A549 (cell line): ENCODE results near the gene RCAN2. TPM values are rescaled to one million over a fixed set of nuclear protein-coding genes. Genes with fewer than 3 reads are reported as not detected.

ENCODE experiments used
- ATAC-seq, 2 experiments: fragments of 200-7000 bp in 1 of 2; fragments of >200 bp in 1 of 2; cut with Nextera tagmentation in 1 of 2; cut with Tn5 transposase in 1 of 2; 3 replicates each; pipeline versions ENCODE4 v1.8.0 to v1.9.1; 2018 to 2020; ENCODE audit warnings: mild to moderate bottlenecking in 1 of 2, moderate library complexity in 1 of 2
- CTCF ChIA-PET: fragments of 300-600 bp; sonication (Branson Sonifier 250); formaldehyde crosslinking; extraction: SDS; loops from one replicate; lab custom pipeline; 2021; ENCODE audit warnings: antibody characterized with exemption, inconsistent platforms; lab: Yijun Ruan, JAX
- POLR2A ChIA-PET: fragments of 350-600 bp; formaldehyde crosslinking; extraction: SDS; loops from one replicate; lab custom pipeline; 2021; ENCODE audit warnings: antibody characterized with exemption, inconsistent platforms; lab: Yijun Ruan, JAX
- DNase-seq, 2 experiments: peaks; one replicate each; pipeline versions ENCODE4 v3.0.0 to v3.0.0-alpha.2; 2011 to 2016; ENCODE audit warnings: low read depth in 1 of 2, low spot score in 1 of 2
- FAIRE-seq: peaks from 2 replicates; lab custom pipeline; 2011; peaks lifted over from hg19 to GRCh38; lab: Jason Lieb, UNC
- H3K27ac ChIP-seq, 2 experiments: fragments of >200 bp; sonication (Bioruptor Twin); formaldehyde crosslinking; 3 replicates each; pipeline ENCODE4 v1.5.1; 2016 to 2017
- H3K4me1 ChIP-seq: fragments of >200 bp; sonication (Bioruptor Twin); formaldehyde crosslinking; 3 replicates; pipeline ENCODE4 v1.6.1; 2016
- H3K4me2 ChIP-seq: fragments of >200 bp; sonication (Bioruptor Twin); formaldehyde crosslinking; 3 replicates; pipeline ENCODE4 v1.6.1; 2016
- H3K4me3 ChIP-seq: fragments of >200 bp; sonication (Bioruptor Twin); formaldehyde crosslinking; 3 replicates; pipeline ENCODE4 v1.5.1; 2016
- H3K9me3 ChIP-seq: fragments of >200 bp; sonication (Bioruptor Twin); formaldehyde crosslinking; 3 replicates; pipeline ENCODE4 v1.6.1; 2016
- CBX2 ChIP-seq: fragments of 200-600 bp; sonication (generic); IDR thresholded peaks from 2 replicates; pipeline ENCODE4 v1.6.1; 2016; ENCODE audit warnings: low read depth, mild to moderate bottlenecking, borderline replicate concordance
- CBX8 ChIP-seq: fragments of 200-600 bp; sonication (generic); IDR thresholded peaks from 2 replicates; pipeline ENCODE4 v1.6.1; 2016
- CEBPB ChIP-seq, 2 experiments: fragments of >200 bp in 1 of 2; sonication (Bioruptor Twin) in 1 of 2; formaldehyde crosslinking in 1 of 2; IDR thresholded peaks; 2 replicates each; pipeline ENCODE4 v1.6.1; 2012 to 2016
- CHD2 ChIP-seq: fragments of 150-350 bp; IDR thresholded peaks from 2 replicates; pipeline ENCODE4 v1.6.1; 2014; ENCODE audit warnings: low read length; ENCODE audit not compliant: partially characterized antibody
- CHD4 ChIP-seq: fragments of 200-600 bp; sonication (generic); IDR thresholded peaks from 2 replicates; pipeline ENCODE4 v1.6.1; 2016; ENCODE audit warnings: antibody characterized with exemption, mild to moderate bottlenecking, borderline replicate concordance
- EHF ChIP-seq: fragments of 250-450 bp; sonication (Bioruptor Pico); IDR thresholded peaks from 2 replicates; pipeline ENCODE4 v1.5.0; 2020; ENCODE audit warnings: mild to moderate bottlenecking
- EHMT2 ChIP-seq: fragments of 200-600 bp; sonication (generic); IDR thresholded peaks from 2 replicates; pipeline ENCODE4 v1.6.1; 2016; ENCODE audit warnings: antibody characterized with exemption, low read depth, mild to moderate bottlenecking, moderate library complexity
- GATA3 ChIP-seq: IDR thresholded peaks from 2 replicates; pipeline ENCODE4 v1.6.1; 2012; ENCODE audit warnings: borderline replicate concordance
- HDAC2 ChIP-seq: fragments of 200-600 bp; sonication (generic); IDR thresholded peaks from 2 replicates; pipeline ENCODE4 v1.6.1; 2016
- HEYL ChIP-seq: fragments of 250-450 bp; sonication (Bioruptor Pico); IDR thresholded peaks from 2 replicates; pipeline ENCODE4 v1.8.0; 2021; ENCODE audit warnings: mild to moderate bottlenecking, moderate library complexity
- HOXA7 ChIP-seq: fragments of 250-450 bp; sonication (Bioruptor Pico); IDR thresholded peaks from 2 replicates; pipeline ENCODE4 v1.5.0; 2020; ENCODE audit warnings: mild to moderate bottlenecking, moderate library complexity
- JUN ChIP-seq, 2 experiments: fragments of >200 bp; sonication (Bioruptor Twin); formaldehyde crosslinking; IDR thresholded peaks; 2 replicates in 1 of 2; 3 replicates in 1 of 2; pipeline ENCODE4 v1.6.1; 2016 to 2017
- KDM1A ChIP-seq: fragments of 200-600 bp; sonication (generic); IDR thresholded peaks from 2 replicates; pipeline ENCODE4 v1.6.1; 2016; ENCODE audit warnings: low read depth, mild to moderate bottlenecking
- MAFK ChIP-seq: fragments of 450-650 bp; IDR thresholded peaks from 2 replicates; pipeline ENCODE4 v1.6.1; 2014; ENCODE audit not compliant: partially characterized antibody
- MYC ChIP-seq: IDR thresholded peaks from 2 replicates; pipeline ENCODE4 v1.6.1; 2012; ENCODE audit warnings: mild to moderate bottlenecking, inconsistent platforms, low read length, improper control_type of control experiment, borderline replicate concordance
- NR3C1 ChIP-seq: fragments of >200 bp; sonication (Bioruptor Twin); formaldehyde crosslinking; IDR thresholded peaks from 3 replicates; pipeline ENCODE4 v1.6.1; 2017
- RCOR1 ChIP-seq: fragments of 150-350 bp; IDR thresholded peaks from 2 replicates; pipeline ENCODE4 v1.6.1; 2014; ENCODE audit warnings: antibody characterized with exemption, low read length, low read depth
- RFX5 ChIP-seq: fragments of 450-650 bp; IDR thresholded peaks from 2 replicates; pipeline ENCODE4 v1.7.1; 2014; ENCODE audit warnings: antibody characterized with exemption, mild to moderate bottlenecking, moderate library complexity
- SMC3 ChIP-seq: fragments of >200 bp; sonication (Bioruptor Twin); formaldehyde crosslinking; IDR thresholded peaks from 3 replicates; pipeline ENCODE4 v1.6.1; 2018; ENCODE audit warnings: inconsistent platforms
- WGBS: methylation state at CpG from one replicate; pipeline ENCODE4 v1.1.6; 2017; ENCODE audit errors: missing lambda C conversion rate; 5-methylcytosine and 5-hydroxymethylcytosine counted together
- polyA plus RNA-seq, 4 experiments: library from polyadenylated mRNA; depleted of rRNA in 3 of 4; stranded (reverse); fragments of >200 nt; fragmentation: RNase III in 1 of 4; extraction: RNeasy Plus Mini Kit Qiagen cat#74134 plus additional on column Dnase treatment in 1 of 4; gene quantifications; 2 replicates in 3 of 4; 3 replicates in 1 of 4; pipeline ENCODE4 v1.2.3, GENCODE V29; 2011 to 2017
- TF ChIP-seq, protein P1 (sequence below): fragments of 250-450 bp; sonication (Bioruptor Pico); IDR thresholded peaks from 2 replicates; pipeline ENCODE4 v1.5.0; 2020; ENCODE audit warnings: low read depth, mild to moderate bottlenecking, moderate library complexity
- TF ChIP-seq, protein P2 (sequence below): fragments of 250-450 bp; sonication (Bioruptor Pico); IDR thresholded peaks from 2 replicates; pipeline ENCODE4 v1.5.0; 2021; ENCODE audit warnings: mild to moderate bottlenecking, moderate library complexity, borderline replicate concordance
- TF ChIP-seq, protein P3 (sequence below): fragments of 450-650 bp; IDR thresholded peaks from 2 replicates; pipeline ENCODE4 v1.6.1; 2014; ENCODE audit warnings: antibody characterized with exemption
- TF ChIP-seq, protein P4 (sequence below): fragments of 150-350 bp; IDR thresholded peaks from 2 replicates; pipeline ENCODE4 v1.6.1; 2014; ENCODE audit warnings: low read depth, mild to moderate bottlenecking, low read length

Gene RCAN2
- polyA plus RNA-seq, 2 of the 4 experiments (the other 2 are of a cell fraction) = not detected

DNA sequence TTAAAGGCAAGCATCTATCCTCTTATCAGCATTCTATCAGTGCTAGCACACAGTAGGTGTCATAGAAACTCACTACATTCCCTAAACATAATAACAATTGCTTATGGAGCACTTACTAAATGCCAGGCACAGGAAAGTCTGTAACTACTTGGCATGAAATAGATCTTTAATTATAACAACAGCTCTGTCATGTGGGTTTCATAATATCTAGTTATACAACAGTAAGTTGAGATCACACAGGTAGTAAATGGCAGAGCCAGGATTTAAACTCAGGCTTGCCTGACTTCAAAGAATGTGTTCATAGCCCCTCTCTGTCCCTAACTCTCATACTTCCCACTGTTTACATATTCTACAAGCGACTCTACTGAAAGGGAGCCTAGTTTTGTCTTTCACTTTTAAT, 254.5 kb downstream of the RCAN2 start (continued):
- TF ChIP-seq CBX2 (no peak), CBX8 (no peak), MYC (no peak)
- TF ChIP-seq, protein P1, sequence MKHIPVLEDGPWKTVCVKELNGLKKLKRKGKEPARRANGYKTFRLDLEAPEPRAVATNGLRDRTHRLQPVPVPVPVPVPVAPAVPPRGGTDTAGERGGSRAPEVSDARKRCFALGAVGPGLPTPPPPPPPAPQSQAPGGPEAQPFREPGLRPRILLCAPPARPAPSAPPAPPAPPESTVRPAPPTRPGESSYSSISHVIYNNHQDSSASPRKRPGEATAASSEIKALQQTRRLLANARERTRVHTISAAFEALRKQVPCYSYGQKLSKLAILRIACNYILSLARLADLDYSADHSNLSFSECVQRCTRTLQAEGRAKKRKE (CRISPR knock-in tag) = no peak
- TF ChIP-seq, all 56 proteins: peak for 0

DNA sequence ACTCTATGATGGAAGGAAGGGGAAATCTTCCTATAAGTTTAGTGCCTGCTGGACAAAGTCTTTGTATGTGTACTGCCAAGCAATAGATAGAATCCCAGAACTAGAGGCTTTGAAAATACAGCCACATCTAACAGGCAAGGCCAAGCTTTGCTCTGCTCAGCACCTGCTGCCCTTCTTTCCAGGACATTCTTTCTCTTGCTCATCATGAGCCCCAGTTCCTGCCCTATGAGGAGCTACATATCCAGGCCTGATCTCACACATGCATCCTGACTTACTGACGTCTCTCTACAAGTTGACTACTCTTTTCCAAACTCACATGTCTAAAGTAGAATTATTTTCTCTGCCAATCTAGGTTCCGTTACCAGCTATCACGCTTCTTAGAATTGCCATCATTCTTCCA, 256.0 kb downstream of the RCAN2 start:
- POLR2A ChIA-PET = no interaction called here
- H3K4me1 ChIP-seq = no peaks in the 10 kb centered on the region
- no peak overlapping the region for H3K4me3 ChIP-seq
- CTCF ChIA-PET = interaction anchor here (0.8 kb wide), 1 partner anchor 9 kb away, joined by 3 read pairs; no protein-coding TSS in a partner anchor
- 26% methylated on average over 3 of the region's 3 CpGs for WGBS
- no peak for ATAC-seq
- TF ChIP-seq EHMT2 = no peak
- TF ChIP-seq RFX5 = no peak
- no peak for TF ChIP-seq NR3C1
- TF ChIP-seq SMC3 = no peak
- no peak for TF ChIP-seq EHF (CRISPR knock-in tag)
- TF ChIP-seq CHD2 = no peak
- TF ChIP-seq, protein P2, sequence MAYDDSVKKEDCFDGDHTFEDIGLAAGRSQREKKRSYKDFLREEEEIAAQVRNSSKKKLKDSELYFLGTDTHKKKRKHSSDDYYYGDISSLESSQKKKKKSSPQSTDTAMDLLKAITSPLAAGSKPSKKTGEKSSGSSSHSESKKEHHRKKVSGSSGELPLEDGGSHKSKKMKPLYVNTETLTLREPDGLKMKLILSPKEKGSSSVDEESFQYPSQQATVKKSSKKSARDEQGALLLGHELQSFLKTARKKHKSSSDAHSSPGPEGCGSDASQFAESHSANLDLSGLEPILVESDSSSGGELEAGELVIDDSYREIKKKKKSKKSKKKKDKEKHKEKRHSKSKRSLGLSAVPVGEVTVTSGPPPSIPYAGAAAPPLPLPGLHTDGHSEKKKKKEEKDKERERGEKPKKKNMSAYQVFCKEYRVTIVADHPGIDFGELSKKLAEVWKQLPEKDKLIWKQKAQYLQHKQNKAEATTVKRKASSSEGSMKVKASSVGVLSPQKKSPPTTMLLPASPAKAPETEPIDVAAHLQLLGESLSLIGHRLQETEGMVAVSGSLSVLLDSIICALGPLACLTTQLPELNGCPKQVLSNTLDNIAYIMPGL (CRISPR knock-in tag) = no peak
- TF ChIP-seq HEYL = no peak
- TF ChIP-seq RCOR1 = no peak
- TF ChIP-seq, protein P3, sequence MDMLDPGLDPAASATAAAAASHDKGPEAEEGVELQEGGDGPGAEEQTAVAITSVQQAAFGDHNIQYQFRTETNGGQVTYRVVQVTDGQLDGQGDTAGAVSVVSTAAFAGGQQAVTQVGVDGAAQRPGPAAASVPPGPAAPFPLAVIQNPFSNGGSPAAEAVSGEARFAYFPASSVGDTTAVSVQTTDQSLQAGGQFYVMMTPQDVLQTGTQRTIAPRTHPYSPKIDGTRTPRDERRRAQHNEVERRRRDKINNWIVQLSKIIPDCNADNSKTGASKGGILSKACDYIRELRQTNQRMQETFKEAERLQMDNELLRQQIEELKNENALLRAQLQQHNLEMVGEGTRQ = no peak
- TF ChIP-seq GATA3 = no peak
- TF ChIP-seq, protein P4, sequence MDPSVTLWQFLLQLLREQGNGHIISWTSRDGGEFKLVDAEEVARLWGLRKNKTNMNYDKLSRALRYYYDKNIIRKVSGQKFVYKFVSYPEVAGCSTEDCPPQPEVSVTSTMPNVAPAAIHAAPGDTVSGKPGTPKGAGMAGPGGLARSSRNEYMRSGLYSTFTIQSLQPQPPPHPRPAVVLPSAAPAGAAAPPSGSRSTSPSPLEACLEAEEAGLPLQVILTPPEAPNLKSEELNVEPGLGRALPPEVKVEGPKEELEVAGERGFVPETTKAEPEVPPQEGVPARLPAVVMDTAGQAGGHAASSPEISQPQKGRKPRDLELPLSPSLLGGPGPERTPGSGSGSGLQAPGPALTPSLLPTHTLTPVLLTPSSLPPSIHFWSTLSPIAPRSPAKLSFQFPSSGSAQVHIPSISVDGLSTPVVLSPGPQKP = no peak
- TF ChIP-seq JUN (IDR thresholded peaks at IDR 0.05) = no peak
- TF ChIP-seq KDM1A = no peak
- TF ChIP-seq HDAC2 = no peak
- TF ChIP-seq, all 56 proteins: peak for 0
- Histone ChIP-seq H3K4me2 (no peak overlapping the region), H3K27ac (no peak overlapping the region), H3K9me3 (no peaks in the 10 kb centered on the region)
- FAIRE-seq (no peak), DNase-seq (no peak)

DNA sequence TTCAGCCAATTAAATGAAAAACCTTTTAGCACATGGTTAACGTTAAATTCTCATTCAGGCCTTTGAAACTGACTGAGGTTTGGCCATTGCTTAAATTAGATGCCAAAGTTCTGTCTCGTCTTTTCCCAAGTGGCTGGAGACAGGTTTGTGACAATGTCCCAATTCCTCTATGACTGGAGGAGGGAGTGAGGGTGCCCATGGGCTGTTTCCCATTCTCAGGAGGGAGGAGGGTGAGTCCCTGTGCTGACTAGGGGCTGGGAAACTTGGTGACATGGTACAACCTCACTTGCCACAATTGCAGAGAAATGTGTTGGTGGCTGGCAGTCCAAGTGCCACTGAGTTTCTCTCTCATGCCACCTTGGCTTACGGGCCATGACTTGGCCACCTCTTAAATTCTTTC, 256.5 kb downstream of the RCAN2 start:
- CTCF ChIA-PET = no interaction called here
- DNase-seq (no peak), ATAC-seq (no peak)
- H3K4me1 ChIP-seq = no peaks in the 10 kb centered on the region
- no peaks in the 10 kb centered on the region for H3K9me3 ChIP-seq
- H3K4me2 ChIP-seq = no peak overlapping the region
- TF ChIP-seq HOXA7 (CRISPR knock-in tag) = no peak
- TF ChIP-seq, protein P1 (CRISPR knock-in tag) = no peak
- TF ChIP-seq MAFK = no peak
- no peak for TF ChIP-seq HEYL
- TF ChIP-seq CHD4 = no peak
- TF ChIP-seq CEBPB (IDR thresholded peaks at IDR 0.05) = no peak
- TF ChIP-seq, all 56 proteins: peak for 0
- FAIRE-seq = no peak
- Histone ChIP-seq H3K4me3 (no peak overlapping the region), H3K27ac (no peak overlapping the region)
- POLR2A ChIA-PET = no interaction called here
- WGBS = 2% methylated on average over 3 of the region's 3 CpGs
